Hepatocyte (in vitro differentiated cells): ENCODE results near the gene KLHL18.

Source experiments
- CTCF ChIP-seq: fragments of 200-600 bp; sonication (generic); IDR thresholded peaks from 2 replicates; pipeline ENCODE4 v1.5.1; 2016; ENCODE audit warnings: antibody characterized with exemption, mild to moderate bottlenecking; ENCODE audit not compliant: poor library complexity
- EZH2 ChIP-seq: fragments of 200-600 bp; sonication (generic); IDR thresholded peaks from 2 replicates; pipeline ENCODE4 v1.6.1; 2016; ENCODE audit warnings: antibody characterized with exemption, mild to moderate bottlenecking, borderline replicate concordance
- EZH2phosphoT487 ChIP-seq: fragments of 200-600 bp; sonication (generic); IDR thresholded peaks from one replicate; pipeline ENCODE4 v1.6.1; 2018; ENCODE audit warnings: antibody characterized with exemption, mild to moderate bottlenecking, low read depth, moderate library complexity; ENCODE audit not compliant: unreplicated experiment, severe bottlenecking

- no peak for TF ChIP-seq CTCF
- TF ChIP-seq EZH2 = no peak
- no peak for TF ChIP-seq EZH2phosphoT487
These were observed 102.3 kb downstream of the KLHL18 start for GRCh38 chr3:47385007-47385406.
